SW480 (cell line): ENCODE data around the gene PRSS35.
"Not testable (repeated sequence)": the region's sequence is repeated elsewhere in the genome, so short reads cannot be mapped to it uniquely, and the experiment has no call there.

Experiments
- DNase-seq: peaks from one replicate; pipeline ENCODE4 v3.0.0-alpha.2; 2016; ENCODE audit warnings: low spot score

The PRSS35 gene

DNA sequence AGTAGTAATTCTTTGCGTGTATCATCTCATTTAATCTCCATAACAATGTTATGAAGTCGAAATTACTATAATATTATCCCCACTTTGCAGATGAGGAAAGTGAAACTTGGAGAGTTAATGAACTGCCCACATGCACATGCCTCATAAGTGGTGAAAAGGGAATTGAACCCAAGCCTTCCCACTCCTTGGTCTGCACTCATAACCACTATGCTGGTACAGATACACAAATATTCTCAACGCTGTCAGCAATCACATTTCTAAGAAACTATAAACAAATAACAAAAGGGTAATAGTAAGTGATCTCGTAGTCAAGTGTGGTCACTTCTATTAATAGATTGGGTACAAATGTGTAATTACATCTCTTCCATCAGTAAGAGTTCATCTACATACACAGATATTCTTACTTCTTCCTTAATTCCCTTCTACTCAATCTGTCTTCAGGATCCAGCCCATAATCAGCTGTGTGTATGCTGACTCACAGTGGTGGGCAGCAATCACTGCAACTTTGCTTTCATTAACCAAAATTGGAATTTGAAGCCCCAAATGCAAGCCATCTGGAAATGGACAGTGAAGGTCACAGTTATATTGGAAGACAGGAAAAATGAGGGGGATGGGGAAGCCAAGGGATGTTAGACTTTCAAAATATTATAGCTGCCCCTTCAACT, 6.6 kb downstream of the PRSS35 start:
- no peak for DNase-seq

DNA sequence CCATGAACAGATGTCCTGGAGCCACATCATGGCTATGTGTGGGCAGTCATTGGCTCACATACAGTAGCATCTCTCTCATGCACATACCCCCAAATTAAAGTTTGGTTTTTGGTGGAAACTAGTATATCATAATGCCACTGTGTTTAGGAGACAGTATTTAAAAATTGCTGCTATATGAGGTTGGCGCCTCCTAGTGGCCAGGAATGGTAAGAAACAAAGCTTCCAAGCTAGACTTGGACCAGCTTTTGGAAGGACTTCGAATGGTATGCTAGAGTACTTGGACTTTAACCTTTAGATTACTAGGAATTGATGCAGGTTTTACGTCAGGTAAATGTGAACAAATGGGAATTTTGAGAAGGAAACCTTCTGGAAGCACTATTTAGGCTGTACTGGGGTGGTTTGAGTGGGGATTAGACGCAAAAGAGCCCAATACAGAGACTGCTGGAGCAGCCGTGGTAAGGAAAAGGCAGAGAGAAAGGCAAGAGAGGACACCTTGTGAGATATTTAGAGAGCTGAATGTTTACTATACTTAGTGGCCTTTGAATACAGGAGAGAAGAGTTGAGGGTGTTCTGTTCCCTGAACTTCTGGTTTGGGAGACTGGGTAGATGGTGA, 23.8 kb downstream of the PRSS35 start:
- DNase-seq = peak; percentile 31

DNA sequence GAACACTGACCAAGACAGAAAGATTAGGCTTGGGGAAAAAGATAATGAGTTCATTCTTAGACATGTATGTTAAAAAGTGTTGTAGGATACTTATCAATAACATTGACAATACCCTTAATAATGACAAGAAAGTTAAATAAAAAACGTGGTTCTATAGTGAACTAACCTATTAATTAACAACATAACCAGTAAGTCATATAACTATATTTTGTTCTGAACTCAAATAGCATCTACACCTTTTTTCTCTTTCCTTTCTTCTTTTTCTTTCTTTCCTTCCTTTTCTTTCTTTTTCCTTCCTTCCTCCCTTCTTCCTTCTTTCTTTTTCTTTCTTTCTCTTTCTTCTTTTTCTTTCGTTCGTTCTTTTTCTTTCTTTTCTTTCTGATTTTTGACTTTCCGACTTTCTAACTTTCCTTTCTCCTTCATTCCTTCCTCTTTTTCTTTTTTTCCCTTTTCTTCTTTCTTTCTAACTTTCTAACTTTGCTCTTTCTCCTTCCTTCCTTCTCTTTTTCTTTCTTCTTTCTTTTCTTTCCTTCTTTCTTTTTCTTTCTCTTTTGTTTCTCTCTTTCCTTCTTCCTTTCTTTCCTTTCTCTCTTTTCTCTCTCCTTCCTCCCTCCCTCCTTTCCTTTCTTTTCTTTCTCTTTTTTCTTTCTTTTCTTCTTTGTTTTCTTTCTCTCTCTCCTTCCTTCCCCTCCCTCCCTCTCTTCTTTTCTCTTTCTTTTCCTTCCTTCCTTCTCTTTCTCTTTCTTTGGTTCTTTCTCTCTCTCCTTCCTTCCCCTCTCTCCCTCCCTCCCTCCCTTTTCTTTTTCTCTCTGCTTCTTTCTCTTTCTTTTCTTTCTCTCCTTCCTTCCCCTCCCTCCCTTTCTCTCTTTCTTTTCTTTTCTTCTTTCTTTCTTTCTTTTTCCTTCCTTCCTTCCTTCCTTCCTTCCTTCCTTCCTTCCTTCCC, 24.6 kb downstream of the PRSS35 start:
- DNase-seq = no peak

DNA sequence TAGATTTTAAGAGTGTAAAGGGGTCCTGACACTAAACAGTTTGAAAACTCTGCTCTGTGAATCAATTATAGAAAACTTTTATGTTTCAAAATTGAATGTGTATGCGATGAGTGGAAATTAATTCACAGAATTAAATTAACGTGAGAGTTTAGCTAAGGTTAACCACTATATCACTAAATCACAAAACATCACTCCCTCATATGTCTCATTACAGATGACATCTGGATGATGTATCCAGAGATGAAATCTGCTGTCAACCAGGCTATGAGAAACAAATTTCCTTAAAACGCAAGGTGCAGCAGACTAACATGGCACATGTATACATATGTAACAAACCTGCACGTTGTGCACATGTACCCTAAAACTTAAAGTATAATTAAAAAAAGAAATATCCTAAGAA, 27.3 kb downstream of the PRSS35 start:
- DNase-seq = no peak

DNA sequence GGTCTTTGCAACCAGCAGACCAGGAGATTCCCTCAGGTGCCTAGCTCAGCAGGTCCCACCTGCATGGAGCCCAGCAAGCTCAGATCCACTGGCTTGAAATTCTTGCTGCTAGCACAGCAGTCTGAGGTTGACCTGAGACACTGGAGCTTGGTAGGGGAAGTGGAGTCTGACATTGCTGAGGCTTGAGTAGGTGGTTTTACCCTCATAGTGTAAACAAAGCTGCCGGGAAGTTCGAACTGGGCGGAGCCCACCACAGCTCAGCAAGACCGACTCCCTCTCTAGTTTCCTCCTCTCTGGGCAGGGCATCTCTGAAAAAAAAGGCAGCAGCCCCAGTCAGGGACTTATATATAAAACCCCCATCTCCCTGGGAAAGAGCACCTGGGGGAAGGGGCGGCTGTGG, 34.3 kb downstream of the PRSS35 start:
- DNase-seq = no peak

DNA sequence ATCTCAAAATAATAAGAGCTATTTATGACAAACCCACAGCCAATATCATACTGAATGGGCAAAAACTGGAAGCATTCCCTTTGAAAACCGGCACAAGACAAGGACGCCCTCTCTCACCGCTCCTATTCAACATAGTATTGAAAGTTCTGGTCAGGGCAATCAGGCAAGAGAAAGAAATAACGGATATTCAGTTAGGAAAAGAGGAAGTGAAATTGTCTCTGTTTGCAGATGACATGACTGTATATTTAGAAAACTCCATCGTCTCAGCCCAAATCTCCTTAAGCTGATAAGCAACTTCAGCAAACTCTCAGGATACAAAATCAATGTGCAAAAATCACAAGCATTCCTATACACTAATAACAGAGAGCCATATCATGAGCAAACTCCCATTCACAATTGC, 38.1 kb downstream of the PRSS35 start:
- DNase-seq = not testable (repeated sequence)

DNA sequence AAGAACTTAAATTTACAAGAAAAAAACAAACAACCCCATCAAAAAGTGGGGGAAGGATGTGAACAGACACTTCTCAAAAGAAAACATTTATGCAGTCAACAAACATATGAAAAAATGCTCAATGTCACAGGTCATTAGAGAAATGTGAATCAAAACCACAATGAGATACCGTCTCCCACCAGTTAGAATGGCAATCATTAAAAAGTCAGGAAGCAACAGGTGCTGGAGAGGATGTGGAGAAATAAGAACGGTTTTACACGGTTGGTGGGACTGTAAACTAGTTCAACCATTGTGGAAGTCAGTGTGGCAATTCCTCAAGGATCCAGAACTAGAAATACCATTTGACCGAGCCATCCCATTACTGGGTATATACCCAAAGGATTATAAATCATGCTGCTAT, 39.4 kb downstream of the PRSS35 start:
- not testable (repeated sequence) for DNase-seq

DNA sequence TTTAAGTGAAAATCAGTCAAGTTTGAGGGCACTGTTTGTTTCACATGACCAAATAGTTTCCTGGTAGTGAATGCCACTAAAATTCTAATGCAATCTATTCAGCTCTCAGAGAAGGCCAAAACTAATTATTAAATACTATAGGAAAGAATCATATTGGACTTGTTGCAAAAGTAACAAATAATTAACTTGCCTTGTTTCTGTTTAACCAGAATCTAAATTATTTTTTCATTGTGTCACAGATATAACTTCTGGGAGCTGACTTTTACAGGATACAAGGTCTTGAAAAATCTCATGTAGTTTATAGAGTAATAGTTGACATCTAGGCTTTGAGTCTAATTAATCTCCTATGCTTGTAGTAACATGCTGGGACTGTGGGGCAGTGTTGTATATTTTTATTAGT, 44.5 kb downstream of the PRSS35 start:
- no peak for DNase-seq

DNA sequence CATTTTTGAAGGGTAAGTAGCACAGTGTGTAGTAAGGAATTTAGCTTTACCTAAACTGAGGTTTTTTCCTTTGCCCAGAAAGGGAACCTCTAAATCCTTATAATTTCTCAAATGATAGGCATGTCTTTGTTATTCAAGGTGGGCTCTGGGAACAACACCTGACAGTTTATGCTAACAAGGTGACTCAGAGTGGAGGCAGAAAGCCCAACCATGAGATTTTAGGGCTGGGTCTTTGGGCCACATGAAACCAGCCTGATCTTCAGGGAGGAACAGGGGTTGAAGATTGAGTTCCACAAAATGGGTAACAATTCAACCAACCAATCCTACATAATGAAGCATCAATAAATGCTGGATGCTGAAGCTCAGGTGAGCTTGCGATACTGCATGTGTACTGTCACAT, 46.6 kb downstream of the PRSS35 start:
- no peak for DNase-seq

DNA sequence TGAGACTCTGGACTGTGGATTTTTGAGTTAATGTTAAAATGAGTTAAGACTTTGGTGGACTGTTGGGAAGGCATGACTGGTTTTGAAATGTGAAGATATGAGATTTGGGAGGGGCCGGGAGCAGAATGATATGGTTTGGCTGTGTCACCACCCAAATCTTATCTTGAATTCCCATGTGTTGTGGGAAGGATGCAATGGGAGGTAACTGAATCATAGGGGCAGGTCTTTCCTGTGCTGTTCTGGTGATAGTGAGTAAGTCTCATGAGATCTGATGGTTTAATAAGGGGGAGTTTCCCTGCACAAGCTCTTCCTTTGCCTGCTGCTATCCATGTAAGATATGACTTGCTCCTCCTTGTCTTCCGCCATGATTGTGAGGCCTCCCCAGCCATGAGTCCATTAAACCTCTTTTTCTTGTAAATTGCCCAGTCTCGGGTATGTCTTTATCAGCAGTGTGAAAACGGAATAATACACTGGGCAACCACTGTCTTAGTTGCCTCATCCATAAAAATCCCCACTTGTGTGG, 59.4 kb downstream of the PRSS35 start:
- DNase-seq = not testable (repeated sequence)

DNA sequence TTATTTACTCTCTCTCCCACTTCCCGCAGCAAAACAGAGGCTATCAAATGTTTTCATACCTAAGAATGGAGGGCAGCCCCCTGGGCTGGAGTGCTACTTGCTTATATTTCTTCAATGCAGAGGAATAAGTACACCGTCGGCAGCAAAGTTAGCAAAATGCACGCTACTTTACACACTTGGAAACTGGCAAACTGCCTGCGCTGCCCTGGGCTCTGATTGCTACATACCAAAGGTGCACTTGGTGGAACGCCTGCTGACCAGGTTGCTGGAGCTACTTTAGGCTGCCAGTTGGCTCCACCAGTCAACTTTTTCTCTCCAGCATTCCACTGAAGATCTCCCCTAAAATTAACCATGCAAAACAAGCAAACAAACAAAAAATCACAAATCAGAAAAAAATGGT, 62.4 kb downstream of the PRSS35 start:
- DNase-seq = no peak
